ENCODE measurements around the gene ARHGAP26.

Gene ARHGAP26

DNA sequence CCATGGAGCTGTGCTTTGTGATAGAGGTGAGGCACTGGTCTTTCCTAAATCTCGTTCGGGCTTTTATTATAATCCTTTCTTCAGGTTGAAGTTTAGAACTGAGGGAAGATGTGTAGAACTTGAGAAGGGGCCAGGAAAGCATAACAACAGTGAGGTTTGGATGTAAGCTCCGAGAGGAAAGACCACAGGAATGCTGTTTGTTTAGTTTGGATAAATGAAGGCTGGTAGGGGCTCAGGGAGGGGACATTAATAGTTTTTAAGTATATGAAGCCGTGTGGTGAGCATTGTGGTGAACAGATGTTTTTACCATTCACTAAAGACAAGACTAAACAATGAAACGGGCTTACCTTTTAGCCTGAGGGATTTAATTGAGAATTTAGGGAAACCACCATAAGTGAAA is 130.8 kb downstream of the ARHGAP26 start:
- H3K4me1 ChIP-seq (ENCODE audit: control insufficient read depth in 1 of 2, insufficient read depth in 2 of 2, low read length in 2 of 2): no peaks in the 10 kb centered on the region
- no peaks in the 10 kb centered on the region for H3K27me3 ChIP-seq (ENCODE audit: low read depth, low read length)
- H3K36me3 ChIP-seq (ENCODE audit: control insufficient read depth in 1 of 2, insufficient read depth in 2 of 2, low read length in 2 of 2): peaks cover 12 to 19% of the 10 kb centered on the region in 2 donors
- no peaks in the 10 kb centered on the region for H3K9me3 ChIP-seq (ENCODE audit: control insufficient read depth in 1 of 2, low read length in 2 of 2)
- no peak overlapping the region for H3K27ac ChIP-seq (ENCODE audit: low read length)
- no peak overlapping the region for H3K4me3 ChIP-seq (ENCODE audit: low read depth in 1 of 2, low read length in 2 of 2)

DNA sequence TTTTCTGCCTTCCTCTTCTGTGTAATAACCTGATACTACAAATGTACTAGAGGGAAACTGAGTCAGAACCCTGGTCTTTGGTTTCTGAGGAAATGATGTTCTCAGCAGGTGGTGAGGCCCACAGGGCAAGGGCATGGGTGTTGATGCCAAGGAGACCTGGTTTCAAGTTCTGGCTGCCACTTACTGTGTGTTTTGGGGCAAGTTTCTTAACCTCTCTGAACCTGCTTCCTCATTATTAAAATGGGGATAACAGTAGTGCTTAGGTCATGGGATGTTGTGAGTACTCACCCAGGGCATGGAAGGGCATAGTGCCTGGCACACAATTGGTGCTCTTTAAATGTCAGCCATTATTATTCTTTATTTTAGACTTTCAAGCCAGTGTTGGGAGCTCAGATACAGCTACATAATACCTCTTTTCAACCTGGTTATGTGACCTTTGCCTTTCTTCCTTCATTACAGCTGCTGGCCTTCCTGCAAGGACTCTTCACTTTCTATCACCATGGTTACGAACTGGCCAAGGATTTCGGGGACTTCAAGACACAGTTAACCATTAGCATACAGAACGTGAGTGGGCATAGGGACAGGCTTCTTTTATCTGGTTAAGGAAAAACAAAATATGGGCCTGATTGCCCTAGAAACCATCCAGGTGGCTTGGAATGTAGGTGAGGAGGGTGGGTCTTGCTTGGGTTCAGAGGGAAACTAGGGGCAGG is 131.5 kb downstream of the ARHGAP26 start:
- H3K36me3 ChIP-seq (ENCODE audit: control insufficient read depth in 1 of 2, insufficient read depth in 2 of 2, low read length in 2 of 2): peaks cover 12 to 24% of the 10 kb centered on the region in 2 donors
- no peaks in the 10 kb centered on the region for H3K9me3 ChIP-seq (ENCODE audit: control insufficient read depth in 1 of 2, low read length in 2 of 2)
- no peaks in the 10 kb centered on the region for H3K27me3 ChIP-seq (ENCODE audit: low read depth, low read length)
- H3K27ac ChIP-seq (ENCODE audit: low read length): no peak overlapping the region
- no peaks in the 10 kb centered on the region for H3K4me1 ChIP-seq (ENCODE audit: control insufficient read depth in 1 of 2, insufficient read depth in 2 of 2, low read length in 2 of 2)
- no peak overlapping the region for H3K4me3 ChIP-seq (ENCODE audit: low read depth in 1 of 2, low read length in 2 of 2)

DNA sequence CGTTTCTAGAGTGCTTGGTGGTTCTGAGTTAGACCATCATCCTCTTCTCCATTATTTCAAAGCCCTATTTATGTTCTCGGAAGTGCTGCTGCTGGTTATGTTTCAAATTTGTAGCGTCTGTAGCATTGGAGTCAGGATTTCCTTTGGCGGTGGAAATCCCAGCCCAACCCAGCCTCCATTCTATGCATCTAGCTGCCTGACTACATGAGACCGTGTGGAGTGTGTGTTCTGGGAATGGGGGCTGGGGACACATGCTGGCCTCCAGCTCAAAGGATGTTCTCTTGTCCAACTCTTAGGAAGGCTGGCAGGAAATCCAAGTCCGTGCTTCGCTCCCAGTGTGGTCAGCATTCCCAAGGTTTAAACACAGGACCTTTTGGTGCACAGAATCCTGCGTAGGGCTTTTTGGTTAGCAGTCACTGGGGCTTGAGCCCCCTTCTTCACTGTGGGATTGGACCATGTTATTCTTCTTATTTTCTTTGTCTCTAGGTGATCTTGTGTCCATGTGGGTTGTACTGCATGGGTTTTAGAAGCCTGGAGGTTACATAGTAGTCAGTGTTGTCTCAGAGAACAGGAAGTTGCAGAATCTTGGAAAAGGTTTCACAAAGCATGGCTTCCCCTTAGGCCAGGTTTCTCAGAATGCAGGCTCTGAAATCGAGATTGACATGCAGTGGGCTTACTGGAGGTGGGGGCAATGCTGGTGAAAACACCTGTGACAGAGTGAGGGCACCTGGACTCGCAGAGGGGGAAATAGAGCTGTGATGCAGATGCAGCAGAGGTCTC is 132.2 kb downstream of the ARHGAP26 start:
- Histone ChIP-seq H3K27ac (ENCODE audit: low read length) (no peak overlapping the region), H3K36me3 (ENCODE audit: control insufficient read depth in 1 of 2, insufficient read depth in 2 of 2, low read length in 2 of 2) (peaks cover 12 to 26% of the 10 kb centered on the region in 2 donors), H3K4me1 (ENCODE audit: control insufficient read depth in 1 of 2, insufficient read depth in 2 of 2, low read length in 2 of 2) (no peaks in the 10 kb centered on the region)

DNA sequence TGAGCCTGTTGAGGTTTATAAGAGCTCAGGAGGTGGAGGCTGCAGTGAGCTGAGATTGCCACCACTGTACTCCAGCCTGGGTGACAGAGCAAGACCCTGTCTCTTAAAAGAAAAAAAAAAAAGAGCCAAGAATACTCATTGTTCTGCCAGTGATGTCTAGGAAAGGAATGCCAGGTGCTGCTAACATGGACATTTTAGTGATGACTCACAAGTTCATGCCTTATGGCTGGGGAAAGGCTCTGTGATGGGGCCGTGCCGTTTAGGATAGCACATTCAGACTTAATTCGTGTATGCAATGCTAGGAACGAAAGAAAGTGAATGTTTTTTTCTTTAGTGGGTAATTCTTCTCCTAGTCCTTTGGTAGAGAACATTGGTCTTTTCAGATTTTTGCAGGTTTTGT is 134.2 kb downstream of the ARHGAP26 start:
- Histone ChIP-seq H3K27me3 (ENCODE audit: low read depth, low read length) (no peaks in the 10 kb centered on the region), H3K4me3 (ENCODE audit: low read depth in 1 of 2, low read length in 2 of 2) (no peak overlapping the region), H3K4me1 (ENCODE audit: control insufficient read depth in 1 of 2, insufficient read depth in 2 of 2, low read length in 2 of 2) (no peaks in the 10 kb centered on the region), H3K27ac (ENCODE audit: low read length) (no peak overlapping the region), H3K9me3 (ENCODE audit: control insufficient read depth in 1 of 2, low read length in 2 of 2) (no peaks in the 10 kb centered on the region), H3K36me3 (ENCODE audit: control insufficient read depth in 1 of 2, insufficient read depth in 2 of 2, low read length in 2 of 2) (peaks cover 17 to 36% of the 10 kb centered on the region in 2 donors)

More for the DNA sequence above, 132.2 kb downstream of the ARHGAP26 start:
- Histone ChIP-seq H3K9me3 (ENCODE audit: control insufficient read depth in 1 of 2, low read length in 2 of 2) (no peaks in the 10 kb centered on the region), H3K4me3 (ENCODE audit: low read depth in 1 of 2, low read length in 2 of 2) (no peak overlapping the region), H3K27me3 (ENCODE audit: low read depth, low read length) (no peaks in the 10 kb centered on the region)

DNA sequence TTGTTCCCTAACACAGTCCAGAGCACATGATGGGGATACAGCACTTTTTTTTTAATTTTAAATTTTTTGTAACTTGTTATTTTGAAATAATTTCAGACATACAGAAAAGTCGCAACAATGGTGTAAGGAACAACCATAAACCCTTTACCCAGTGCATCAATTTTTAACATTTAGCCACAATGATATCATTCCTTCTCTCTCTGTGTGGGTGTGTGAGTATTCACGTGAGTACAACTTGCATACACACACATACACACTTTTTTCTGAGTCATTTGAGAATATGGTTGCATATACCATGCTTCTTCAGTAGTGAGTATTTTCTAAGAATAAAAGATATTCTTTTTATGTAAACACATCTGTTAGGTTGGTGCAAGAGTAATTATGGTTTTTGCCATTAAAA is 135.2 kb downstream of the ARHGAP26 start:
- Histone ChIP-seq H3K9me3 (ENCODE audit: control insufficient read depth in 1 of 2, low read length in 2 of 2) (no peaks in the 10 kb centered on the region), H3K4me1 (ENCODE audit: control insufficient read depth in 1 of 2, insufficient read depth in 2 of 2, low read length in 2 of 2) (no peaks in the 10 kb centered on the region), H3K36me3 (ENCODE audit: control insufficient read depth in 1 of 2, insufficient read depth in 2 of 2, low read length in 2 of 2) (peaks cover 17 to 36% of the 10 kb centered on the region in 2 donors), H3K4me3 (ENCODE audit: low read depth in 1 of 2, low read length in 2 of 2) (no peak overlapping the region), H3K27ac (ENCODE audit: low read length) (no peak overlapping the region), H3K27me3 (ENCODE audit: low read depth, low read length) (no peaks in the 10 kb centered on the region)

DNA sequence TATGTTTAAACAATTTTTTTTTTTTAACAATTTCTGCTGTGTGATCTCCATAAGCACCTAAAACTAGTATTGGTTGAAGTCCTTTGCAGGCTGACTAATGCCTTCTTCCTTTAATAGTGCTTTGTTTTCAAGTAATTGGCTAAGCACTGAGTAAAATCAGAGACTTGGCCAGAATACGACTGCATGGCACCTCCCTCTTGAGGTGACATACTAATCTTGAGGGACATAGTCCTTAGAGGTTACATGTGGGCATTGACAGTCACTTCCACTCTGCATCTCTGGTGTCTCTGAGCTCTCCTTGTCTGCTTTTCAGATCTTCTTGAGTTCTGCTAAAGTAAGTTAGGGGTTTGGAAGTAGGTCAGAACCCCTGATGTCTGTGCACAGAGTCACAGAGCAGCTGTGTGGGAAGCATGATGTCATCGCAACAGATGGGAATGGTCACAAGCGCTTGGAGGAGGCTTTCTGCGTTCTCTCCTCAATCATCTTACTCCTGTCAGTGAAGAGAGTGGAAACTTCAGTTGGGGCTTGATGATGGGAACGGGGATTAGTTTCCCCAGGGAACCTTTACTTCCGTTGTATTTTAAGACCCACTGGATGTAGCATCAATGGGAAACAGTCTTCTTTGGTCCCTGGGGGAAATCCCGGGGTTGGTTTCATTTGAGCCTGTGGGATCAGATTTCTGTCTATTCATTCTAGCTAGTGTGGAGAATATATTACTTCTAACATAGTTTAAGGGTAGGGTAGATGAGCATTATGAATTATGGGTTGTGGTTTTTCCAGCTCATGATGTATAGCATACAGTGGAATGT is 136.9 kb downstream of the ARHGAP26 start:
- no peak overlapping the region for H3K27ac ChIP-seq (ENCODE audit: low read length)
- H3K9me3 ChIP-seq (ENCODE audit: control insufficient read depth in 1 of 2, low read length in 2 of 2): no peaks in the 10 kb centered on the region
- H3K27me3 ChIP-seq (ENCODE audit: low read depth, low read length): no peaks in the 10 kb centered on the region
- H3K36me3 ChIP-seq (ENCODE audit: control insufficient read depth in 1 of 2, insufficient read depth in 2 of 2, low read length in 2 of 2): peaks cover 17 to 32% of the 10 kb centered on the region in 2 donors
- no peaks in the 10 kb centered on the region for H3K4me1 ChIP-seq (ENCODE audit: control insufficient read depth in 1 of 2, insufficient read depth in 2 of 2, low read length in 2 of 2)
- no peak overlapping the region for H3K4me3 ChIP-seq (ENCODE audit: low read depth in 1 of 2, low read length in 2 of 2)

DNA sequence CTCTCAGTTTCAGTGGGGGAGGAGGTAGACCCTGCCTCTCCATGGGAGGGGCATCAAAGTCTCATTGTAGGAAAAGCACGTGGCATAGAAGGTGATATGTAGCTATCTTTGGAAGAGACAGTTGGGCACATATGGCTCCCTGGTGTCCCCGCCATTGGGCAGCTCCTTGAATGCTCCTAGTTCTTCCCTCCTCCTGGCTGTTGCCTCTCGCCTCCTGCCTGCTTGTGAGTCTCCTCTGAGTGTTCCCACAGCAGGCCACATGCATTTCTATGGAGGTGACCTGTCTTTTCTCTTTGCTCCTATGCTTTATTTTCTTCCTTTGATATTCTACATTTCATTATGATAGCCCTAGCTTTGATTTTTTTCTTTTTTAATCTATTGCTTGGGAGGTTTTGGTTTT is 138.5 kb downstream of the ARHGAP26 start:
- no peaks in the 10 kb centered on the region for H3K27me3 ChIP-seq (ENCODE audit: low read depth, low read length)
- H3K36me3 ChIP-seq (ENCODE audit: control insufficient read depth in 1 of 2, insufficient read depth in 2 of 2, low read length in 2 of 2): peaks cover 24 to 28% of the 10 kb centered on the region in 2 donors
- no peak overlapping the region for H3K4me3 ChIP-seq (ENCODE audit: low read depth in 1 of 2, low read length in 2 of 2)
- H3K4me1 ChIP-seq (ENCODE audit: control insufficient read depth in 1 of 2, insufficient read depth in 2 of 2, low read length in 2 of 2): no peaks in the 10 kb centered on the region
- no peak overlapping the region for H3K27ac ChIP-seq (ENCODE audit: low read length)
- no peaks in the 10 kb centered on the region for H3K9me3 ChIP-seq (ENCODE audit: control insufficient read depth in 1 of 2, low read length in 2 of 2)

DNA sequence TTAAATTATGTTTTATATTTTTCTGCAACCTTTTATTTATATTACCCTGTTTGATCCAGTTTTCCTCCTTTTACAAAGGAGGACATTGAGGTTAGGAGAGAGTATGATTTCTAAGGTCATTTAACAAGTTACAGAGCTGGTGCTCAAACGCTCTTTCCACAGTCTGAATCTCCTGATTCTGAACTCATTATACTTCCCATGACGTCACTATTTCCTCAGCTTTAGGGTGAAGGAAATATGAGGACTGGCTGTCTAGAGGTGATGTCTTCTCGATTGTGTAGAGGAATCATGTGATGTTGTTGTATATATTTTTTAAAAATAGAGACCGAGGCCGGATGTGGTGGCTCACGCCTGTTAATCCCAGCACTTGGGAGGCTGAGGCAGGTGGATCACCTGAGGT is 140.0 kb downstream of the ARHGAP26 start:
- H3K9me3 ChIP-seq (ENCODE audit: control insufficient read depth in 1 of 2, low read length in 2 of 2): no peaks in the 10 kb centered on the region
- peaks cover 30% of the 10 kb centered on the region in 2 donors for H3K36me3 ChIP-seq (ENCODE audit: control insufficient read depth in 1 of 2, insufficient read depth in 2 of 2, low read length in 2 of 2)
- no peaks in the 10 kb centered on the region for H3K4me1 ChIP-seq (ENCODE audit: control insufficient read depth in 1 of 2, insufficient read depth in 2 of 2, low read length in 2 of 2)
- H3K4me3 ChIP-seq (ENCODE audit: low read depth in 1 of 2, low read length in 2 of 2): no peak overlapping the region
- no peak overlapping the region for H3K27ac ChIP-seq (ENCODE audit: low read length)
- H3K27me3 ChIP-seq (ENCODE audit: low read depth, low read length): no peaks in the 10 kb centered on the region

DNA sequence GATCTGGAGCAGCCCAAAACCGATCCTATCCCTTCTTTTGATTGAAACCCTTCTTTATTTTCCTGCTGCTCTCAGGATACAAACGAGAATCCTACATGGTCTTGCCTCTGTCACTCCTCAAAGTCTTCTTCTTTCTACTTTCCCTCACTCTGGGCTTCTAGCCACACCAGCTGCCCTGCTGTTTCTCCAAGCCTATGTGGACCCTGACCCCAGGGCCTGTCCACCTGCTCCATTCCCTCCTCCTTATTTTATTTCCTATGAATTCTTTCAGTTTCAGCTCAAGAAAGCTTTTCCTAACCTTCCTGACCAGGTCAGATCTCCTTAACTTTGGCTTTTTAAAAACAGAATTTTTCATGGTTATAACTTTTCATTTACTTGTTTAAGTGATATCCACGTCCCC is 141.0 kb downstream of the ARHGAP26 start:
- no peaks in the 10 kb centered on the region for H3K4me1 ChIP-seq (ENCODE audit: control insufficient read depth in 1 of 2, insufficient read depth in 2 of 2, low read length in 2 of 2)

DNA sequence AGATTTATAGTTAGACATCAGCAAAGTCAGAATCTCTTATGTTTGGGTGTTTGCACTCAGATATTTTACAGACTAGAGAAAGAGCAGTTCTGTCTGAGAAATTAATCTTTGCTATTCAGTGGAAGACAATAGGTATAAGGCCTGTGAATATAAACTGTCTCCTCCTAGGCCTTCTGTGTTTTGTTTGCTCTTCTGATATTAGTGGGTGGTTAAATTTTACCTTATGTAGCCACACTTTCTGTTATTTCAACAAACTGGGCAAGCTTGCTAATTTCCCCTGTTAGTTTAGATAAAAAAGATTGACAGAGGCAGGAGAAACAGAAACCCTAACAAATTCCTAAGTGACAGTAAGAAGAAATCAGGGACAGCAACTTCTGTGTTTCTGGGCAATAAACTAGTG is 141.6 kb downstream of the ARHGAP26 start:
- Histone ChIP-seq H3K9me3 (ENCODE audit: control insufficient read depth in 1 of 2, low read length in 2 of 2) (no peaks in the 10 kb centered on the region), H3K4me3 (ENCODE audit: low read depth in 1 of 2, low read length in 2 of 2) (no peak overlapping the region), H3K4me1 (ENCODE audit: control insufficient read depth in 1 of 2, insufficient read depth in 2 of 2, low read length in 2 of 2) (no peaks in the 10 kb centered on the region), H3K27ac (ENCODE audit: low read length) (no peak overlapping the region), H3K36me3 (ENCODE audit: control insufficient read depth in 1 of 2, insufficient read depth in 2 of 2, low read length in 2 of 2) (peaks cover 30% of the 10 kb centered on the region in 2 donors), H3K27me3 (ENCODE audit: low read depth, low read length) (no peaks in the 10 kb centered on the region)

More for the DNA sequence above, 141.0 kb downstream of the ARHGAP26 start:
- Histone ChIP-seq H3K4me3 (ENCODE audit: low read depth in 1 of 2, low read length in 2 of 2) (no peak overlapping the region), H3K9me3 (ENCODE audit: control insufficient read depth in 1 of 2, low read length in 2 of 2) (no peaks in the 10 kb centered on the region), H3K36me3 (ENCODE audit: control insufficient read depth in 1 of 2, insufficient read depth in 2 of 2, low read length in 2 of 2) (peaks cover 30 to 31% of the 10 kb centered on the region in 2 donors), H3K27me3 (ENCODE audit: low read depth, low read length) (no peaks in the 10 kb centered on the region), H3K27ac (ENCODE audit: low read length) (no peak overlapping the region)

DNA sequence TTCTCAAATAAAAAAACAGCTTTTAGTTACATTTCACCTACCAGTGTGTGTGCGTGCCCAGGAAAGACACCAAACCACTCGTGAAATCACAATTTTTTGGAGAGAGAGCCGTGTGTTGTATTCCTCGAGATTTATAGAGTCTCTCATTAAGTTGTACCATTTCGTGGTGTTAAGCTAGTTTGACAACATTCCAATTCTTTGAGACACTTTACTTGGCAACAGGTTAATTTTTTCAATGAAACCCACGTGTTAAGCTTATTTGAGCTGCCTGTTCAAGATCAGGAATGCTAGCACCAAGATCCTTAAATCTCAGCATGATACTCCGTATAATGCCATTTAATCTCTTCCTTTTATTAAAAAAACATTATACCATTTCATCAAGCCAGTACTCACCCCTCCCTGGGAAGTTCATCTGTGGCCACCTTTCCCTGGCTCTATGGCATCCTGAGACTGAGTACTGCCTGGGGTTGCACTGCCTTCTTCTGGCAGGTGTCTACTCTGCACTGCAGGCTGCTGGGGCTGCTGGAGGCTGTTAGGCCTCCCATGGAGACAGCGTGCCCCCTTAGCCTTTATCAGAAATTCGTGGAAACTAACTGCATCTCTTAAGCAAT is 143.7 kb downstream of the ARHGAP26 start:
- H3K4me3 ChIP-seq (ENCODE audit: low read depth in 1 of 2, low read length in 2 of 2): no peak overlapping the region
- H3K36me3 ChIP-seq (ENCODE audit: control insufficient read depth in 1 of 2, insufficient read depth in 2 of 2, low read length in 2 of 2): peaks cover 18 to 21% of the 10 kb centered on the region in 2 donors
- H3K9me3 ChIP-seq (ENCODE audit: control insufficient read depth in 1 of 2, low read length in 2 of 2): no peaks in the 10 kb centered on the region
- H3K27me3 ChIP-seq (ENCODE audit: low read depth, low read length): no peaks in the 10 kb centered on the region
- H3K27ac ChIP-seq (ENCODE audit: low read length): no peak overlapping the region
- H3K4me1 ChIP-seq (ENCODE audit: control insufficient read depth in 1 of 2, insufficient read depth in 2 of 2, low read length in 2 of 2): no peaks in the 10 kb centered on the region
